Skin of body (tissue), 2 donors: ENCODE data around the gene MAPT. TPM values are rescaled to one million over a fixed set of nuclear protein-coding genes. Genes with fewer than 3 reads are reported as not detected.
"Not testable (repeated sequence)": the region's sequence is repeated elsewhere in the genome, so short reads cannot be mapped to it uniquely, and the experiment has no call there.

Experiments used
- DNase-seq: peaks from one replicate; lab custom pipeline; 2025; lab: John Stamatoyannopoulos, UW
- total RNA-seq: library from RNA; depleted of rRNA; stranded (reverse); fragments of >200 nt; gene quantifications from one replicate; pipeline ENCODE4 v1.2.3, GENCODE V29; 2014

The MAPT gene
- total RNA-seq, 1 donor from 2014 or later: 4.8 TPM

DNA sequence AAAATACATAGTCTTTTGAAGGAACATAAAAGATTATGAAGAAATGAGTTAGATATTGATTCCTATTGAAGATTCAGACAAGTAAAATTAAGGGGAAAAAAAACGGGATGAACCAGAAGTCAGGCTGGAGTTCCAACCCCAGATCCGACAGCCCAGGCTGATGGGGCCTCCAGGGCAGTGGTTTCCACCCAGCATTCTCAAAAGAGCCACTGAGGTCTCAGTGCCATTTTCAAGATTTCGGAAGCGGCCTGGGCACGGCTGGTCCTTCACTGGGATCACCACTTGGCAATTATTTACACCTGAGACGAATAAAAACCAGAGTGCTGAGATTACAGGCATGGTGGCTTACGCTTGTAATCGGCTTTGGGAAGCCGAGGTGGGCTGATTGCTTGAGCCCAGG, 114.2 kb downstream of the MAPT start:
- no peak for DNase-seq

DNA sequence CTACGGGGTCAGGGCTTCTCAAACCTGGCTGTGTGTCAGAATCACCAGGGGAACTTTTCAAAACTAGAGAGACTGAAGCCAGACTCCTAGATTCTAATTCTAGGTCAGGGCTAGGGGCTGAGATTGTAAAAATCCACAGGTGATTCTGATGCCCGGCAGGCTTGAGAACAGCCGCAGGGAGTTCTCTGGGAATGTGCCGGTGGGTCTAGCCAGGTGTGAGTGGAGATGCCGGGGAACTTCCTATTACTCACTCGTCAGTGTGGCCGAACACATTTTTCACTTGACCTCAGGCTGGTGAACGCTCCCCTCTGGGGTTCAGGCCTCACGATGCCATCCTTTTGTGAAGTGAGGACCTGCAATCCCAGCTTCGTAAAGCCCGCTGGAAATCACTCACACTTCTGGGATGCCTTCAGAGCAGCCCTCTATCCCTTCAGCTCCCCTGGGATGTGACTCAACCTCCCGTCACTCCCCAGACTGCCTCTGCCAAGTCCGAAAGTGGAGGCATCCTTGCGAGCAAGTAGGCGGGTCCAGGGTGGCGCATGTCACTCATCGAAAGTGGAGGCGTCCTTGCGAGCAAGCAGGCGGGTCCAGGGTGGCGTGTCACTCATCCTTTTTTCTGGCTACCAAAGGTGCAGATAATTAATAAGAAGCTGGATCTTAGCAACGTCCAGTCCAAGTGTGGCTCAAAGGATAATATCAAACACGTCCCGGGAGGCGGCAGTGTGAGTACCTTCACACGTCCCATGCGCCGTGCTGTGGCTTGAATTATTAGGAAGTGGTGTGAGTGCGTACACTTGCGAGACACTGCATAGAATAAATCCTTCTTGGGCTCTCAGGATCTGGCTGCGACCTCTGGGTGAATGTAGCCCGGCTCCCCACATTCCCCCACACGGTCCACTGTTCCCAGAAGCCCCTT, 115.6 kb downstream of the MAPT start:
- DNase-seq: no peak

DNA sequence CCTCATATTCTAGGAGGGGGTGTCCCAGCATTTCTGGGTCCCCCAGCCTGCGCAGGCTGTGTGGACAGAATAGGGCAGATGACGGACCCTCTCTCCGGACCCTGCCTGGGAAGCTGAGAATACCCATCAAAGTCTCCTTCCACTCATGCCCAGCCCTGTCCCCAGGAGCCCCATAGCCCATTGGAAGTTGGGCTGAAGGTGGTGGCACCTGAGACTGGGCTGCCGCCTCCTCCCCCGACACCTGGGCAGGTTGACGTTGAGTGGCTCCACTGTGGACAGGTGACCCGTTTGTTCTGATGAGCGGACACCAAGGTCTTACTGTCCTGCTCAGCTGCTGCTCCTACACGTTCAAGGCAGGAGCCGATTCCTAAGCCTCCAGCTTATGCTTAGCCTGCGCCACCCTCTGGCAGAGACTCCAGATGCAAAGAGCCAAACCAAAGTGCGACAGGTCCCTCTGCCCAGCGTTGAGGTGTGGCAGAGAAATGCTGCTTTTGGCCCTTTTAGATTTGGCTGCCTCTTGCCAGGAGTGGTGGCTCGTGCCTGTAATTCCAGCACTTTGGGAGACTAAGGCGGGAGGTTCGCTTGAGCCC, 116.3 kb downstream of the MAPT start:
- no peak for DNase-seq

GRCh38 chr17:46011711-46012505, 117.6 kb downstream of the MAPT start:
- DNase-seq: no peak

DNA sequence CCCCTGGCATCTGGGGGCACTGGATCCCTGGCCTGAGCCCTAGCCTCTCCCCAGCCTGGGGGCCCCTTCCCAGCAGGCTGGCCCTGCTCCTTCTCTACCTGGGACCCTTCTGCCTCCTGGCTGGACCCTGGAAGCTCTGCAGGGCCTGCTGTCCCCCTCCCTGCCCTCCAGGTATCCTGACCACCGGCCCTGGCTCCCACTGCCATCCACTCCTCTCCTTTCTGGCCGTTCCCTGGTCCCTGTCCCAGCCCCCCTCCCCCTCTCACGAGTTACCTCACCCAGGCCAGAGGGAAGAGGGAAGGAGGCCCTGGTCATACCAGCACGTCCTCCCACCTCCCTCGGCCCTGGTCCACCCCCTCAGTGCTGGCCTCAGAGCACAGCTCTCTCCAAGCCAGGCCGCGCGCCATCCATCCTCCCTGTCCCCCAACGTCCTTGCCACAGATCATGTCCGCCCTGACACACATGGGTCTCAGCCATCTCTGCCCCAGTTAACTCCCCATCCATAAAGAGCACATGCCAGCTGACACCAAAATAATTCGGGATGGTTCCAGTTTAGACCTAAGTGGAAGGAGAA, 118.2 kb downstream of the MAPT start:
- DNase-seq: no peak

GRCh38 chr17:46013127-46013501, 118.8 kb downstream of the MAPT start:
- no peak for DNase-seq

DNA sequence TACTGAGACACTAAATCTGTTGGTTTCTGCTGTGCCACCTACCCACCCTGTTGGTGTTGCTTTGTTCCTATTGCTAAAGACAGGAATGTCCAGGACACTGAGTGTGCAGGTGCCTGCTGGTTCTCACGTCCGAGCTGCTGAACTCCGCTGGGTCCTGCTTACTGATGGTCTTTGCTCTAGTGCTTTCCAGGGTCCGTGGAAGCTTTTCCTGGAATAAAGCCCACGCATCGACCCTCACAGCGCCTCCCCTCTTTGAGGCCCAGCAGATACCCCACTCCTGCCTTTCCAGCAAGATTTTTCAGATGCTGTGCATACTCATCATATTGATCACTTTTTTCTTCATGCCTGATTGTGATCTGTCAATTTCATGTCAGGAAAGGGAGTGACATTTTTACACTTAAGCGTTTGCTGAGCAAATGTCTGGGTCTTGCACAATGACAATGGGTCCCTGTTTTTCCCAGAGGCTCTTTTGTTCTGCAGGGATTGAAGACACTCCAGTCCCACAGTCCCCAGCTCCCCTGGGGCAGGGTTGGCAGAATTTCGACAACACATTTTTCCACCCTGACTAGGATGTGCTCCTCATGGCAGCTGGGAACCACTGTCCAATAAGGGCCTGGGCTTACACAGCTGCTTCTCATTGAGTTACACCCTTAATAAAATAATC, 119.3 kb downstream of the MAPT start:
- DNase-seq: peak; percentile 76

GRCh38 chr17:46019408-46019925, 125.1 kb downstream of the MAPT start:
- DNase-seq: not testable (repeated sequence)

DNA sequence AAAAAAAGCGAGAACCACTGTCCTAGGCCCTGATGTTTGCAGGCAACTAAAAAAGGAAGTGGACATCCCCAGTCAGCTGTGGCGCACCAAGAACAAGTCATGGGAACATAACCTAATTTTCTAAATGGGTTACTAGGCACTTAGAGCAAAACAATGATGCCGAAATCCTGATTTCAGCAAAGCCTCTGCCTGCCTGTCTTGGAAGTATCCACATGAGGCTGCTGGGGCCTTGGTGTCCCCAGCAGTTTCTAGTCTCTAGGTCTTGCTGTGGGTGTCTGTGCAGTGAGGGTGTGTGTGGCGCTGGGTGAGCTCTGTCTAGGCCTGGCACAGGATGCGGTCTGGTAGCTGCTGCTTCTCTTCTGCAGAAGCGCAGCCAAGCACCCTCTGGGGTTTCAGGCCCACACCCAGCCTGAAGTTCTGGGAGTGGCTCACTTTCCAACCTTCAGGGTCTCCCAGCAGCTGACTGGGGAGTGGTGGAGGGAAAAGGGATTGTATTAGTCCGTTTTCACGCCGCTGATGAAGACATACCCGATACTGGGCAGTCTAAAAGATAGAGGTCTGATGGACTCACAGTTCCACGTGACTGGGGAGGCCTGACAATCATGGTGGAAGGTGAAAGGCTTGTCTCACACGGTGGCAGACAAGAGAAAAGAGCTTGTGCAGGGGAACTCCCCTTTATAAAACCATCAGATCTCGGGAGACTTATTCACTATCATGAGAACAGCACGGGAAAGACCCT, 125.8 kb downstream of the MAPT start:
- no peak for DNase-seq

- DNase-seq: no peak
Measured at GRCh38 chr17:46020998-46021397, 126.6 kb downstream of the MAPT start.

- DNase-seq: not testable (repeated sequence)
Measured at GRCh38 chr17:46023366-46023765, 129.0 kb downstream of the MAPT start.

DNA sequence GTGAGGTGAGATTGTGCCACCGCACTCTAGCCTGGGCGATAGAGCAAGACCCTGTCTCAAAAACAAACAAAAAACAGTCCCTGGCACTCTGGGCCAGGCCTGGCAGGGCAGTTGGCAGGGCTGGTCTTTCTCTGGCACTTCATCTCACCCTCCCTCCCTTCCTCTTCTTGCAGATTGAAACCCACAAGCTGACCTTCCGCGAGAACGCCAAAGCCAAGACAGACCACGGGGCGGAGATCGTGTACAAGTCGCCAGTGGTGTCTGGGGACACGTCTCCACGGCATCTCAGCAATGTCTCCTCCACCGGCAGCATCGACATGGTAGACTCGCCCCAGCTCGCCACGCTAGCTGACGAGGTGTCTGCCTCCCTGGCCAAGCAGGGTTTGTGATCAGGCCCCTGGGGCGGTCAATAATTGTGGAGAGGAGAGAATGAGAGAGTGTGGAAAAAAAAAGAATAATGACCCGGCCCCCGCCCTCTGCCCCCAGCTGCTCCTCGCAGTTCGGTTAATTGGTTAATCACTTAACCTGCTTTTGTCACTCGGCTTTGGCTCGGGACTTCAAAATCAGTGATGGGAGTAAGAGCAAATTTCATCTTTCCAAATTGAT, 129.5 kb downstream of the MAPT start:
- DNase-seq: no peak

- no peak for DNase-seq
Measured at GRCh38 chr17:46024590-46024989, 130.2 kb downstream of the MAPT start.

GRCh38 chr17:46025060-46025459, 130.7 kb downstream of the MAPT start:
- no peak for DNase-seq

DNA sequence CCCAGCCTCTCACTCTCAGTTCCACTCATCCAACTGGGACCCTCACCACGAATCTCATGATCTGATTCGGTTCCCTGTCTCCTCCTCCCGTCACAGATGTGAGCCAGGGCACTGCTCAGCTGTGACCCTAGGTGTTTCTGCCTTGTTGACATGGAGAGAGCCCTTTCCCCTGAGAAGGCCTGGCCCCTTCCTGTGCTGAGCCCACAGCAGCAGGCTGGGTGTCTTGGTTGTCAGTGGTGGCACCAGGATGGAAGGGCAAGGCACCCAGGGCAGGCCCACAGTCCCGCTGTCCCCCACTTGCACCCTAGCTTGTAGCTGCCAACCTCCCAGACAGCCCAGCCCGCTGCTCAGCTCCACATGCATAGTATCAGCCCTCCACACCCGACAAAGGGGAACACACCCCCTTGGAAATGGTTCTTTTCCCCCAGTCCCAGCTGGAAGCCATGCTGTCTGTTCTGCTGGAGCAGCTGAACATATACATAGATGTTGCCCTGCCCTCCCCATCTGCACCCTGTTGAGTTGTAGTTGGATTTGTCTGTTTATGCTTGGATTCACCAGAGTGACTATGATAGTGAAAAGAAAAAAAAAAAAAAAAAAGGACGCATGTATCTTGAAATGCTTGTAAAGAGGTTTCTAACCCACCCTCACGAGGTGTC, 131.3 kb downstream of the MAPT start:
- no peak for DNase-seq

- no peak for DNase-seq
Measured at GRCh38 chr17:46026166-46027047, 132.1 kb downstream of the MAPT start.

- DNase-seq: no peak
Measured at GRCh38 chr17:46027048-46027975, 133.0 kb downstream of the MAPT start.
